CMK (cell line): ENCODE data around the gene DHCR24.
A peak's percentile ranks its signal among the peaks of the same experiment; 100 is the strongest.

Source experiments
- DNase-seq: peaks from one replicate; pipeline ENCODE4 v3.0.0-alpha.2; 2010; ENCODE audit warnings: low read depth

The DHCR24 gene

GRCh38 chr1:54865238-54866073 is 21.5 kb downstream of the DHCR24 start:
- DNase-seq = no peak

GRCh38 chr1:54864460-54865208 is 22.4 kb downstream of the DHCR24 start:
- no peak for DNase-seq

DNA sequence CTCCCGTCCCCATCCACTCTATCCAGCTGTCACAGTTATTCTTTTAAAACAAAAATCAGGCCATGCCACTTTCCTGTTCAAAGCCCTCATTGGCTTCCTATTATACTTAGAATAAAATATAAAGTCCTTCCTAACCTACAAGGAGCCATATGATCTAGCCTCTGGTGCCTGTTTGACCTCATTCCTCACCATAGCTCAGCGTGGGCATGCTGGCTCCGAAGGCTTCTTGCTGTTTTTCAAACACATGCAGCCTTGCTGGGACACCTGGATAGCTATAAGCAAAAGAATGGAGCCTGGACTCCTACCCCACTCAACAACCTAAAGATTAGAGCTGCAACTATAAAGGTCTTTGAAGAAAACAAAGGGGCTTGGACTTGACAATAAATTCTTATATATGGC is 23.7 kb downstream of the DHCR24 start:
- no peak for DNase-seq

- DNase-seq = peak; percentile 70
Measured at GRCh38 chr1:54861070-54861761, 25.8 kb downstream of the DHCR24 start.

- no peak for DNase-seq
Measured at GRCh38 chr1:54859700-54860391, 27.1 kb downstream of the DHCR24 start.

- no peak for DNase-seq
Measured at GRCh38 chr1:54857746-54858561, 29.0 kb downstream of the DHCR24 start.

- peak; percentile 40 for DNase-seq
Measured at GRCh38 chr1:54857141-54857540, 29.9 kb downstream of the DHCR24 start.

DNA sequence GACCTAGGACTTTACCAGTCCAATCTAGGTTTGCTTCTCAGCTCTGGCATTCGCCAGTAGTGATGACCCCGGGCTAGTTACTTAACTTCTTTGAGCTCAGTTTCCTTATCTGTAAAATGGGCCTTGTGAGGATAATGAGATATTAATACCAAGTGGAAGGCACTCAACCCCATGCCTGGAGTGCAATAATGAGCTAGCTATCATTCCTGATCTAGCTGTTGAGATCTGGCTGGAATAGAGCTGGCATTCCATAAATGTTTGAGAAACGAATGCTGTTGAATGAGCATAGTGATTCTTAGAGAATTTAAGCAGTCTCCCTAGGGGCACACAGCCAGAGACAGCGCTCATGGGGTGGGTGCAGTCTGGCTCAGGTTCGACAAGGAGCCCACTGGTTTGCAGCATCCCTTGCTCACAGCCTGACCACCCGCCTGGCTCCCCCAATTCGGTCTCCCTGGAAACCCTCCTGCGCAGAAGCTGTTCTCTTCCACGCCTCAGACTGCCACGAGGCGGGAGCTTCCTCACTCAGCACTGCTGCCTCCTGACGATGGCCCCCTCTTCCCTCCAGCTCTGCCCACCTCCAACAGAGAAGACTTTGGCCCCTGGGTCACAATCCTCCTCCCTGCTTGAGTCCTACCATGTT is 32.5 kb downstream of the DHCR24 start:
- DNase-seq = no peak

DNA sequence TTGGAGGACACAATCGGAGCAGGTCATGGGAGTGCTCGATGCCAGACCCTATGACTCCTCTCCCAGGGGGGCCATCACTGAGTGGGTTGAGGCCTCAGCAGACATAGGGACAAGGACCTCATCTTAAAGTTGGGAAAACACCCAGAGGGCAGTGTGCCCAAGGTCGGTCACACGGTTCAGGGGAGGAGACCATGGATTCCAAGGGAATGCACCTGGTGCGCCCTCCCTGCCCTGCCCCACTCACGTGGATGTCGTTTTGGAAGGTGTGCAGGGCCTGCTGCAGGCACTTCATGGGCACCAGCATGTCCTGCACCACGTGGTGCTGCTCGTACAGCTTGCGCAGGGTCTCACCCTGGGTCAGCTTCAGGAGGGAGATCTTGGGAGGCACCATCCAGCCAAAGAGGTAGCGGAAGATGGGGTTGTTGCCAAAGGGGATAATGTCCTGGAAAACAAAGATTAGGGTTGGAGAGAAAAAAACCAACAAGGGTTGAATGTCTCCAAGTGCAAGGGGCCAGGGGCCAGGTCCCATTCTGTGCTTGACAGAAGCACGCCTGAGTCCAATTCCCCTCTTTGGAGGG is 33.1 kb downstream of the DHCR24 start:
- no peak for DNase-seq

- no peak for DNase-seq
Measured at GRCh38 chr1:54853096-54853792, 33.8 kb downstream of the DHCR24 start.

GRCh38 chr1:54851936-54852524 is 35.0 kb downstream of the DHCR24 start:
- no peak for DNase-seq

DNA sequence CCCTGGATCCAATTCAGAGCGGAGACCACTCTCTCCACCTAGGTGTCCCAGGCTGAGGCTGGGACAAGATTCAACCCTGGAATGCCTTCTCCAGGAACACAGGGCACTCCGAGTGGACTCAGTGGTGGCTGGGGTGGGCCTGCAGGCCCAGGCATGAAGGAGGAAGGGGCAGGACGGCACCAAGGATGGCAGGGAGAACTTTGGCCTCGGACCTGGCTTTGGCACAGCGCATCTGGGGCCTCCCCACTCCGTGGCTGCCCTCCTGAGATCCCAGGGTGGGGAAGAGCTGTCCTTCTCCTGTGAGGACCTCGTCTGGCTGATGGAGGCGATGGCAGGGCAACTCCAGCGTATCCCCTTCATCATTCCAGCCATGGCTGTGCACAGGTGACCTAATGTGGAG is 35.6 kb downstream of the DHCR24 start:
- DNase-seq = no peak

- DNase-seq = no peak
Measured at GRCh38 chr1:54850737-54851136, 36.3 kb downstream of the DHCR24 start.

- no peak for DNase-seq
Measured at GRCh38 chr1:54850069-54850730, 36.8 kb downstream of the DHCR24 start.

- DNase-seq = no peak
Measured at GRCh38 chr1:54849219-54850068, 37.6 kb downstream of the DHCR24 start.

GRCh38 chr1:54848134-54848948 is 38.7 kb downstream of the DHCR24 start:
- DNase-seq = no peak

- DNase-seq = no peak
Measured at GRCh38 chr1:54846716-54847284, 40.2 kb downstream of the DHCR24 start.
